GM21390 (cell line): Measurements from ENCODE around the gene AMBRA1.
A peak's percentile ranks its signal among the peaks of the same experiment; 100 is the strongest.

Experiments used
- ATAC-seq: cut with Tn5 transposase; IDR thresholded peaks from one replicate; pipeline ENCODE4 v1.9.1; 2021; ENCODE audit not compliant: unreplicated experiment

Gene AMBRA1

DNA sequence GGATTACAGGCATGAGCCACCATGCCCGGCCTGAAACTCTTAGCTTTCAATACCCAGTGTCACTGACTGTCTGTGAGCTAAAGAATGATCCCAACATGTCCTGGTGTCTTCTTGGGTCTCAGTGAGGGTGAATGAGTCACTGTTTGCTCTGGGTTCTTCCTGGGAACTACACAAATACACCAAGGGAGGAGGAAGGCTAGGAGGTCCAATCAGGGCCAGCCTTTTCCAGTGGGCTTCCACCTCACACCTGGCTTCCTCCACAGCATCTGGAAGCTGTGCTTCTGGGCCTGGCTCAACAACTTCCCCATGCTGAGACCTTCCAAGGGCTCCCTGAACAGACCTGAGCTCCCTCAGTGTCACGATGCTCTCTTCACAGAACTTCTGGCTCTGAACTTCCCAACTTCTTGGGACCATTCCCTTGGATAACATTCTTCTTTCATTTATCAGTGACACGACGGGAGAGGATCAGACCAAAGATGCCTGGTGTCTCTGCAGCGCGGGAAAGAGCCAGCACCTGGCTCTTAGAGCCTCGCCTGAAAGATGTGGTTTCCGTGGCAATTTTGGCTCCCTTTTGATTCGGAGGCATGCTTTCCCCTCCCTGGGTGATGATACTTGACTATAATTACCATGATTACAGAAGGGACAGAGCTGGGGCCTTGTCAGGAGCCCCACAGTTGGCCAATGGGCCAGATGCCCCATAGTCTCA lies 179.9 kb downstream of the AMBRA1 start:
- ATAC-seq: no peak

DNA sequence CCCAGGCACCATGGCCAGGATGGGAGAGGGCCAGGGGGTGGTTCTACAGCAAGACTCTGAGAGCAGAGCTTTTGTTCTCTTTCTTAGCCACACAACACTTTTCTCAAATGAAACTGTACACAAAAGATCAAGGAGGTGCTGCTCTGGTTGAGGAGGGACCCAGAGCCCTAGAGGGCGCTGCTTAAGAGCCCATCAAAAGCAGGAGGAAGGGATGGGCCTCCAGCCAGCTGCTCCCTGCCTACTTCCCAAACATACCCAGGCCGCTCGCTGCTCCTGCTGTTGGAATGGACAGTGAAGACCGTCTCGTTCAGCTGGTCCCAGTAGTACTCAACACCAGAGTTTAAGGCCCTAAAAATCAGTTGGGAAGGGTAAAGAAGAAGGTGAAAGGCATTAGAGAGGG lies 183.8 kb downstream of the AMBRA1 start:
- ATAC-seq: no peak

DNA sequence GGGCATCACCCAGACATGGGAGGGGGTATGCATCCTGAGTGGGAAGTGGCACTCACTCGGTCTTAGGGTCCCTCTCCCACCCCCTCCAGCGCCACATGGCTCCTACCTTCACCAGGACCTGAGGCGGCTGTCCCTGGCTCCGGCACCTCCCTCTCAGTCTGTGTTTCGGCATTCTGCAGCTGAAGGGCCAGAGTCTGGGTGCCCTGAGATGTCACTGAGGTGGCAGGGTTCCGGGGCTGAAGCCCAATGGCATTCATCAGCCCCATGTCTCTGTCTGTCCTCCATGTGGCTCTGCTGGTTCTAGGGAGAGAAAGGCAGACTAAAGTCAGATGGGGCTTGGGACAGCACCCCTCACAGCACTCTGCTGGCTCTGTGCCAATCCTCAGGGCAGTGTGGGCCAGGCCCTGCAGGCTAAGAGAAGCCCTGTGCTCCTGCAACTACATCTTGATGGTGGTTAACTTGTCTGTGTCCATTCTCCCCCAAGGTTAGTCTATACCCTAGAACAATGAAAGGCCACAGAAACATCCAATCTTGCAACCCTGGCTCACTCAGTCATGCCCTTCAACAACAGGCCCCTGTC lies 185.3 kb downstream of the AMBRA1 start:
- ATAC-seq: no peak

DNA sequence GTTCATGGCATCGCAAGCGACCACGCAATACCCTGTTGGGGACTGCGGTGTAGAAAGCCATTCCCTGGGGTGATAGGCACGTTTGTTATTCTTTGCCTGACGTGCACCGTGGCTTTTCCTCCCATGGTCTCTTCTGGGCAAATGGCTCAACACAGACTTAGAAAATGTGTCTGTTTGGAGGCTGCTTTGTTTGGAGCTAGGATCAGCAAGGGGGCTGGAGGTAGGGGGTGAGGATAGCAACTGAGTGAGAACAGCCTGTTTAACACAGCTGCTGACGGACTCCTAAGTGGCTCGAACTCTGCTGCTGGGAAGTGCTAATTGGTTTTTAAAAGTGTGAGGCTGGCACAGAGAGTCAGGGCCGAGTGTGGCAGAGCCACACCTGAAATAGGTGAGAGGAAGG lies 186.2 kb downstream of the AMBRA1 start:
- ATAC-seq: no peak

DNA sequence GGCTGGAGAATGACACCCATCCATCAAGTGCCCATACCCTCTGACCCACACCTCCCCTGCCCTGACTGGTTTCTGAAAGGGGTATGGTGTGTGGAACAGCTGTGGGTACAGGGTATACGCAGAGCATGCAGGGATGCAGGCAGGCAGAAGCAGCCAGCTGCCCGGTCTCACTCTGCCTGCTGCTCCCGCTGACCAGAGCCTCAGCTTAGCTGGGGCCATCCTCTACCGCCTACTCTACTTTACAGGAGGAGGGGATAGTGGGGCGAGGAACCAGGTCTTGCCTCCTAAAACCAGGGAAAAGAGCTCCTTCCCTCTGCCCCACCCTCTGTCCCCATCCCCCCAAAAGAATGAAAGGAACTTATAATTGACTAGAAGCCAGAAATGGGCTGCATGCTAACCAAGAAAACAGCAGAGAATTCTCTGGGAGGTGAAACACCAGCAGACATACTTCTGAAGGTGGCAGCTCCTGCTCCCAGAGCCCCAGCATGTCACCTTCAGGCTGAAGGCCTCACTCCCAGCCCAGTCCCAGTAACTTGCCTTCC lies 189.3 kb downstream of the AMBRA1 start:
- ATAC-seq: no peak

DNA sequence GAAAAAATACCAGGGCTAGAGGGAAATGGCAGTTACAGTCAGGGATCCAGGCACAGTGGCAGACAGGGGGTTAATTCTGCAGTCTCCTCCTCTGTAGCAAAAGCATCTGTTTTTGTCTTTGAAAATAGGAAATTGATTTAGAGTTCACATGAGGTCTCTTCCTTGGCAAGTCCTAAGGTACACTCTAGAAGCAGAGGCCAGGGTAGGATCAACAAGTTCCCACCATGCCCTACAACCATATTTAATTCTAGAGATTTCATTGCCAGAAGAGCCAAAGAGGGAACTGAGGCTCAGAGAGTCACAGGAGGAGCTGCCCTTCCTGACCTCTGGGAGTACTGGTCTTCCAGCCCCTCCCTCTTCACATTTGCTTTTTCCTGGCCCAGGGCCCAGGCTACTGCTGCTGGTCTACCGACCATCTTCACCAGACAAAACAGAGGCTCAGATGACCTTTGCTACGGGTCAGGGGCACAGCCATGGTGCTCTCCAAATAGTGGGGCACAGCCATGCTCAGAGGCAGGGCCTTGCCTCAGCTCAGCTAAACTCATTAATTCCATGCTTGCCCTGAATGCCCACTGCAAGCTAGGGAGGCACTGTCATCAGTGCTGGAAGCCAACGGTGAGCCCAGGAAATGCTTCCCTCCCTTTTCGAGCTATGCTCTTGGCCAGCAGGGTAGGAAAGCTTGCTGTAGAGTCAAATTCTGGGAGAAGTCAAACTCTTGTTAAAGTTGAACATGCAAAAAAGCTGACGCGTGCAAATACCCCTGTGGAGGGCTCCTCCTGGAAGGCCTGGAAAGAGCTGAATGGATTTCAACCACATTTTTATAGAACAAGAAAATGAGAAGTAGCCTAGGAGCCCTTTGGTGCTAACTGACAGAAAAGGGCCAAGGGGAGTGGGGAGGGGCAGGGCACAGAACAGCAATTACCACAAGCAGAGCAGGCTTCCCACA lies 190.6 kb downstream of the AMBRA1 start:
- no peak for ATAC-seq

DNA sequence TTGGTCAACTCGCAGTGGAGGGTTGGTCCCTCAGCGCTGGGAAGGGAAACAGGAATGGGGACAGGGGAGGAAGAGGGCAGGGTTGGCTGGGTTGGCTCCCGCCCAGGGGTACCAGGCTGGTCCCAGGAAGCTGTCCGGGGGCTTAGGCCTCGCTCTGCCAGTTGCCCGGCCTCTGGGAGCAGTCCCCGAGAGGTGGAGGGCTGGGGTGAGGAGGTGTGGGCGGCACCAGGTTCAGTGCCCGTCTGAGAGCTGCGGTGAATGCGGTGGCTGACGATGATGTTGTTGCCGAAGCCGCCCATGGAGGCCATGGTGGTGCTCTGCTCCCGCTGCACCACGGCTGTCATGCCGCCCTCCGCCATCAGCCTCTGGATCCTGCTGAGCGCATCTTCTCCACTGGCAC lies 196.3 kb downstream of the AMBRA1 start:
- no peak for ATAC-seq

DNA sequence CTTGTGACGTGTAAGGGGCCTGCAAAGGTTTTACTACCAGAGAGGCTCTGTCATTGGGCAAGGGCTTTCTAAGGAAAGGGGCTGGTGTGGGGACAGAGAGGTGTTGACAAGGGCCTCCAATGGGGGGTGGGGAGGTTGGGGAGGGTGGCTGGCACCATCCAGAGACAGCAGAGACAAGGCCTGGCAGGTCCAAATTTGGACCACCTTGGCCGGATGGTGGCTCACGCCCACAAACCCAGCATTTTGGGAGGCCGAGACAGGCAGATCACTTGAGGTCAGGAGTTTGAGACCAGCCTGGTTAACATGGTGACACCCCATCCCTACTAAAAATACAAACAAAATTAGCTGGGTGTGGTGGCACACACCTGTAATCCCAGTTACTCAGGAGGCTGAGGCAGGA lies 200.1 kb downstream of the AMBRA1 start:
- no peak for ATAC-seq

DNA sequence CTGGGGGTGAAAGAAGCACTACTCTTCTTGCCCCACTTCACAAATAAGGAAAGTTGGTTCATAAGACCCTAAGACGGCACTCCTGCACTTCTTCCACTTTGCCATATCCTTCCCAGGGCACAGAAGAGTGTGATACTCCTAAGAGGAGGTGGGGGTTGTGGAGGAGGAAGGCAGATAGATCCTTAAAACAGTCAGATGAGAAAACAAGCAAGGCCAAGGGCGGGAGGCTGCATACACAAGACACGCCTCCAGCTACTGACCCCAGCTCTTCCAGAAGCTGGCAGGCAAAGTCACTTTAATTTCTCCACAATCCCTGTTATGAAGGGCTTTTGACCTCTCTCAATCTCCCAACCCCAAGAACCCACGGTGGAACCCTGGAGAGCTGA lies 200.6 kb downstream of the AMBRA1 start:
- ATAC-seq: no peak

DNA sequence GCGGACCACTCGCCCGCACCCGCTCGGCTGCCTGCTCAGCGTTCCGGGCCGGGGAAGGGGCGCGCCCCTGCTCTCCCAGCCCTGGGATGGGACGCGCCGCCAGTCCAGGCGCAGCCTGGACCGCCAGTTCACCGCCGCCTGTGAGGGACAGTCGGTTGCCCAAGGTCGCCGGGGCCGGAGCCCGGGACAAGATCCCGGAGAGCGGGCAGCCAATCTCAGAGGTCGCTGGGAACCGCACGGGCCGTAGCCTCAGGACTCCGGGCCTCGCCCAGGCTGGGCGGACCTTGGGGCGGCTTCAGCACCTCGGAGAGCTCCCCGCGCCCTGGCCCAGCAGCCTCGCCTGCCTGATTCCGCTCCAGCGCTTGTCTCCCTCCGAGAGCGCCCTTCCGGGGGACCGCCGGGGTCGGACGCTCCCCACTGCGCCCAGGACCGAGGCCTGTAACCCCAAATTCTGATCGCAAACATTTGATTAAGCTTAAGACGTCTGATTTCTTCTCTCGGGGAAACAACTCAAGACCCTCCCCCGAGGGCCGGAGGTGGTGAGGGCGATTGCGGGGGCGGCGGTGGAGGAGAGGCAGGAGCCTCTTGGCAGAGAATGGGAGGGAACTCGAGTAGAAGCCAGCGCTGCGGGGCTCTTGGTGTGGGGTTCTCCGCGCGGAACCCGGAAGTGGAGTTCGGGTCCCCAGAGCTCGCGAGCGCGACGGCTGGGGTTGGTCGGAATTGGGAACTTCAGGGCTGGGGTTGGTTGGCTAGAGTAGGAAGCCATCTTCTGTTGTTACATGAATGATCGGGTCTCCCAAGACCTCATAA lies 201.2 kb downstream of the AMBRA1 start:
- no peak for ATAC-seq

DNA sequence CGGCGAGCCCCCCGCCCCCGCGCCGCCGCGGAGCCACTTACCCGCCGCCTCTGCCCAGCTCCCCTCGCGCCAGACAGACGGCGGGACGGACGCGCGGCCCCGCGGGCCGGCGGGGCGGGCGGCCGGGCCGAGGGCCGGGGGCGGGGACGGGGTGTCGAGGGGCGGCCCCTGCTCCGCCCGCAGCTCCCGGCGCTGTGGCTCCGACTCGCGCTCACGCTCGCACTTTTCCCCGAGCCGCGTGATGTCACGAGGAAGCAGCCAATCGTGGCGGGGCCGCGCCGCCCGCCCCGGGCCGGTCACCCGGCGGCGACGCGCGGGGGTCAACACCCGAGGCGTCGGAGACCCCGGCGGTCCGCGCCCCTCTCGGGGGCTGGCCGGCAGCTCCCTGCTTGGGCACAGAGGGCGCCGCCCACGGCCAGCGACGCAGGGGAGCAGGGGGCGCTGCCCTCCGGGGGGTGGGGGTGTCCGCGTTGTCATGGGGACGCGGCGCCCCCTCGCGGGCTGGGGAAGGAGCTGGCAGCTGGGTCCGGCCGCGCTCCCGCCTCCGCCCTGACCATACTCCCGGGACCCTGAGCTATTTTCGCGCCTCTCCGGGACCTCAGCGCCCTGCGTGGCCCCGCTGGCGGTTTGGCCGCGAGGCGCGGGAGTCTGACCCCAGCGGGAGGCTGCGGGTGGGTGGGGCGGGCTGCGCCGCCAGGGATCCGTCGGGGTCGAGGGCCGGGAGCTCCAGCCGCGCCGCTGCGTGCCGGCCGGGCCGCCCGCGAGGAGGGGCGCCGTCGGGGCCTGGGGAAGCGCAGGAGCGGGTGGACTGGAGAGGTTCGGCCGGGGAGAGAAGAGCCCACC lies 202.0 kb downstream of the AMBRA1 start, which contains the start of gene CHRM4:
TSS of gene CHRM4 (minus strand) at position 199 of the 843 bp plus-strand sequence. CDS start 5,219 bp downstream, outside the sequence.
- no peak for ATAC-seq

DNA sequence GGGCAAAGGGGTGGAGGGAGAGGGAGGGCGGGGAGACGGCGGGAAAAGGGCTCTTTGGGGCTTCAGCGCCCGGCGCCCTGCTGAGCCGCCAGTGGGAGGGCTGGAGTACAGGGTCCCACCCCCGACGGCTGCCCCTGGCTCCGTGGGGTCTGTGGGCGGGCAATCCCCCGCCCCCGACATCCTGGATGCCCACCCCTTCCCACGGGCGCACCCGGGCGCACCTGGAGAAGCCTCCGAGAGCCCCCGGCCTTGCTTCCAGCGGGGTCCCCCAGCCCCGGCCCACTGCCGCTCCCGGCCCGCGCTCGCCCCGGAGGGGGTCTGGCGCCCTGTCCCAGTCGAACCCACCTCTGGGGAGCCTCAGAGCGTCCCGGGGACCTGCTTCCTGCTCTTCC lies 202.6 kb downstream of the AMBRA1 start:
- no peak for ATAC-seq

DNA sequence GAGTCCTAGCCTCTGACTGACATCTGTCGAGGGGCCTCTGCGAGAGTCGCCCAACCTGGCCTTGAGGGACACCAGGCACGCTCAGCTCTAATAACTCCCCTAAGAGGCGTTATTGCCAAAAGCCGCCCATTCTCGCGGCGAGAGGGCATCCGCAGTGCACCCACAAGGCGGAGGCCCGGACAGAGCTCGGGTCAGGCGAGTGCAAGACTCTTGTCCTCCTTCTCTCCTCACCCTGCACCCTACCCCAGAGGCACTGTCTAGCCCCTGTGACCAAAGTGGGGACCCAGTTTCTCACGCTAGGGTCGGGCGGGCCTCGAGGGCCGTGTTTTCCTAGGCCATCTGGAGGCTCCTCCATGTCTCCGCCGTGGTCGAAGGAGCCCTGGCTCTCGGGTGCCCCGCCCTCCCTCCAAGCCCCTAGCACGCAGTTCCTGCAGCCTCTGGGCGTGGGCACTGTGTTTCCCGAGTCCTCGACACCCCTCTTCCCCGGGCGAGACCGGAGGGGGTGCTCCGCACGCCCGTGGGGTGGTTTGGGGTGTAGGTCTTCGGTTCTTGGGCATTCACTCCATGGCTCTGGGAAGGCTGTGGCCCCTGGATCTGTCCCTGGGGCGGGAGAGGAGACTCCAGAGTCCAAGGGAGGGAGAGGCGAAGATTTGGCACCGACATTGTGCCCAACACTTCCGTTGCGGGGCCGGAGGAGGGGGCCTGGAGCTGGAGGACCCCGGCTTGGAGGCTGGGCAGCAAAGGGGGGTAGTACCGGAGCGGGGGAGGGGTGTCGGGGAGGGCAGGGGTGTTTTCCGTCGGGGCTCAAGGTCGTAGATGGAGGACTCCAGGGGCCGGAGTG lies 203.3 kb downstream of the AMBRA1 start:
- ATAC-seq: no peak

DNA sequence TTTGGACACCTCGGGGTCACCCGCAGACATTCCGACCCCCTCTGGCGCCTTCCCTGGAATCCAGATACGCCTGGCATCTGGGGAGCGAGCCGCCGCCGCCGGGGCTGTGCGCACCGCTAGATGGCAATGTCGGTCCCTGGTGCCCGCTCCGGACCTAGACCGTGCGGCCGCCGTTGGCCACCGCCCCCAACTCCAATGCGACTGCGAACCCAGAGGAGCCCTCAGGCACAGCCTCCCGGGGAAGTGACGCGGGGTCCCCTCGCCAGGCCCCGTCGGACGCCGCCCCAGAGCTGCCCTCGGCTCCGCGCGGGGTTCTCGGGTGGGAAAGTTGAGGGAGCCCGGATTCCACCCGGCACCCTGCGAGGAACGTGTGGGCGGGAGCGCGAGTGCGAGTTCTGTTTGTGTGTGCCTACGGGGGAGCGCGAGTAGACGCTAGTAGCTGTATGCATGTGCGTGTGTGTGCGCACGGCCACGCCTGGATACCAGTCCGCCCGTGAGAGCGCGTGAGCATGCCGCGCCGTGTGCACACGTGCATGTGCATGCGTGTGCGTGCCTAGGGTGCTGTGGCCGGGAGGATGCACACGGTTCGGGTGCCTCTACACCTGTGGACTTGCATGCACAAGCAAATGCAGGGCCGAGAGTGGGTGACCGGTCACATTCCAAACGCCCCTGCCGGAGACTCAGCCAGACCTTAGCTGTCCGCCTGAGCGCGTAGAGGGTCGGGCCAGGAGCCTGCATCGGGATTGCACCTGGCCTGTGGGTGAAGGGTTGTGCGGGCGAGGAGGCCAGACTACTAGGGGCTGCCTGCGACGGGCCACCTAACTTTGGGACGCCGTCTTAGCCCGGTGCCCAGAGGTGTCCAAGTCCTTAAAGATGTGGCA lies 204.1 kb downstream of the AMBRA1 start:
- ATAC-seq: peak; percentile 42

DNA sequence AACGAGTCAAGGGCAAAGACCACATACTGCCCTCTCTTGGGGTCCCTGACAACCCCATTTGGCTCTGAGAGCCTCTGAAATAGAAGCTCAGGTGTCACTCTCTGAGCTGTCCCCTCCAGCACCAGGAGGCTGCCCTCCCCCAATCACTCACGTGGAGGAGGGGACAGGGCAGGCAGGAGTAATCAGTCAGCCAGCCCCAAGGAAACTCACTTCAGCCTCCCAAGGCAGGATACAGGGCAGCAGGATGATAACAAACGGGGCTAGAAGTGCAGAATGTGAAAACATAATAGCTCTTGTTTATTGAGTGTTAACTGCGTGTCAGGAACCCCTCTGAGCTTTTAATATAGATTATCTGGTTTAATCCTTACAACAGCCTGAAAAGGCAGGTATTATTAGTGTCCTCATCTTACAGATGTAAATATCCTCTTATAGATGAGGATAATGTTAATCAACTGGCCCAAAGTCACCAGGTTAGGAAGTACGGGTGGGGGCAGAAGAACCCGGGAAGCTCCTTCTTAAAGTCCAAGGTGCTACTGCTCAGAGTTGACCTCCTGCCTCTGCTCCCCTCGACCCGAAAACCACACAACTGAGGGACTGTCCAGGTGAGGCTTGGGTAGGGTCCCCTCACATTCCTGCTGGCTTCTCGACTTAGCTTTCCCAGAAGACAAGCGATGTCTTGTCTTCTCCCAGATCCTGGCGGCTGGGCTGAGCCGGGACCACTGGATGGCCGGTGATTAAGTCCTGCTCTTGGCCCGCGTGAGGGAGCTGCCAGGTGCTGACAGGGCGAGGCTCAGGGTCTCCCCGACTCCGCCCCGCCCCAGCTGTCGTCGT lies 205.0 kb downstream of the AMBRA1 start:
- no peak for ATAC-seq

DNA sequence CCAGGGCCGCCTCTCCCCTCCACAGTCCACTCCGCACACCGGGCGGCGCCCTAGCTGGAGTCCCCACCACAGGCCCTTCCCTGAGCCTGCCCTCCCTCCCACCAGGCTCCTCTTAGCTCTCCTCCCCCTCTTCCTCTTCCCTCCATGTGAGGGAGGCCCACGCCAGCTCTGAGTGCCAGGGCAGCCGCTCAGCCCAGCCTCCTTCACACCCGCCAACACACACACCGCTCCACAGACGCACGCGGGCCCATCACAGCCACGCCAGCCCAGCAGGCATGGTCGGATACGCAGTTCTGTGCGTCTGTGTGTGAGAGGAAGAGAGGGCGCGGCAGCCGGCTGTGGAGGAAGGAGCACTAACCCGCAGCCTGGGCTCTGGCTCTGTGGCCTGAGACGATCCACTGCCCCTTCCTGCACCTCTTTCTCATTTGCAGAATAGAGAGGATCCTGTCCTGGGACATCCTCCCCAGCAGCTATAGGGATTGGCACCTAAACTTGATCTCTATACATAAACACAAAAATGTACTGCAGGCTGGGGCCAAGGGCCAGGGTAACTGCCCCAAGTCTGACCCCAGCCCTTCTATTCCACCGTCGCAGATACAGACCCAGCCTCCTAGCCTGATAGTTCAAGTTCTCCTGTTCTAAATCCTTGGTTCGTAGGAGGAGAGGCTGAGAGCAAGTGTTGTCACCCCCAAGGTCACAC lies 205.8 kb downstream of the AMBRA1 start:
- no peak for ATAC-seq
